ENCODE measurements around the gene CT45A3. TPM values are rescaled to one million over a fixed set of nuclear protein-coding genes. Genes with fewer than 3 reads are reported as not detected.
"Not testable (repeated sequence)": the region's sequence is repeated elsewhere in the genome, so short reads cannot be mapped to it uniquely, and the experiment has no call there.

Gene CT45A3
- total and polyA plus RNA-seq, 2 experiments from 2014 or later = not detected

DNA sequence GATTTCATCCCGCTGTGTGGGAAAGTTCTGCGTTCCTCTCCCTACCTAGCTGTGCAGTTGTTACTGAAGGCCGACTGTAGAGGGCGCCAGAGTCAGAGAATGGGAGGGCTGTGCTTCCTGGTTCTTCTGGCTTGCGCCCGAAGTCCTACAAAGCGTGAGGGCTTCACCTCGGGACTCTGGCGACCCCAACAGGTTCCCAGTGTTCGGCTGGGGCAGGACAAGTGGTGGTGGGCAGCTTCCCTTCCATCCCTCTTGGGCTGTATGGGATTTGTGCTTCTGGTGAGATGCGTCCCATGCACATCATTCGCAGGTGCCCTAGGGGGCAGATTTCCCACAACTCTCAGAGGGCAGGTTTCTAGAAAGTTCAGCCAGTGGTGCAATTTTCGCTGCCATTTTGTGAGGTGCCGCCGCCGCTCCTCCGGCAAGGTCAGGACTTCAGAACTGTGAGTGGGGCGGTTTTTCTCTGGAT lies 27.3 kb downstream of the CT45A3 start:
- H4K20me1 ChIP-seq (ENCODE audit: insufficient read depth) = no peaks in the 10 kb centered on the region
- H3F3A ChIP-seq (ENCODE audit: insufficient read depth) = no peaks in the 10 kb centered on the region
- no peak overlapping the region for H3K4me3 ChIP-seq
- no peaks in the 10 kb centered on the region for H3K9me2 ChIP-seq (ENCODE audit: insufficient read depth)
- no peak overlapping the region for H3K27ac ChIP-seq
- H3K4me1 ChIP-seq (ENCODE audit: insufficient read depth) = no peaks in the 10 kb centered on the region
- in situ Hi-C loops (cut with MboI) = no loop called here
- no peaks in the 10 kb centered on the region for H3K9me3 ChIP-seq (ENCODE audit: low read depth)
- no peak overlapping the region for H3K9ac ChIP-seq
- no peak for TF ChIP-seq EZH2 (IDR thresholded peaks at IDR 0.05; ENCODE audit: insufficient read depth, poor library complexity, severe bottlenecking)
- TF ChIP-seq EZH2phosphoT487 (IDR thresholded peaks at IDR 0.05; ENCODE audit: insufficient read depth, low read depth) = no peak
- no peak overlapping the region for H3K4me2 ChIP-seq (ENCODE audit: unreplicated experiment)
- no peaks in the 10 kb centered on the region for H3K79me2 ChIP-seq (ENCODE audit: insufficient read depth)
- no peak overlapping the region for H2AFZ ChIP-seq
- no peaks in the 10 kb centered on the region for H3K36me3 ChIP-seq (ENCODE audit: low read depth)
- 49 to 50% methylated on average over 15 to 16 of the region's 18 CpGs for WGBS, 2 experiments (ENCODE audit: low coverage in 1 of 2, low lambda C conversion rate in 2 of 2, missing lambda C conversion rate in 2 of 2)
- DNase-seq = peak; percentile 12
- H3K27me3 ChIP-seq (replicated peaks; ENCODE audit: insufficient read depth) = no peaks in the 10 kb centered on the region

DNA sequence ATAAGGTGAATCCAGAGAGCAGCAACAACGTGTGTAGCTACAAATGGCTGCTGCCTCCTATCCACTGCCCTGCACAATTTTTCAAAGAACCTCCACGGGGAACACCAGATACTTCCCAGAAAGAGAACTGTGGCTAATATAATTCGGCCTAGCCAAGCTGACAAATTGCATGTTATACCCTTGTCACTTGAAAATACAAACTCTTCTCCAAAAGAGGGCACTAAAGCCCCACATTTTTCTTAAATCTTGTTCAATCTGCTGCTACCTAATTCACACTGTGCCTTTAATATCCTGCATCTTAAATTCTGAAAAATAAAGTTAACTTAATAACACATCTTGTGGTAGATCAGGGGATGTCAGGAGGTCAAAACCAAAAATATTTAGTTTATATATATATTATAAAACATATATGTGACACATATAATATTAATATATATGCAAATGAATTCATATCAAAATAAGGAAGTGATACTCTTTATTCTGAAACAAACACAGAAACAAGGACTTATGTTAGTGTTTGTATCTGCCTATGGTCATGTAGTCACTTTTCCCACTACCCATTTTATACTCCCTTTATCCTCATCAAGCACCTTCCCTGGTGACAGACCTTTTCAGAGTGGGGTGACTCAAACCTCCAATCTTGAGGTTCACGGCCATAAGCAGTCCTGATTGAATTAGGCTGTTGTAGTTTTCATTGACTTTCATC lies 30.5 kb downstream of the CT45A3 start:
- Histone ChIP-seq H3K79me2 (ENCODE audit: insufficient read depth) (no peaks in the 10 kb centered on the region), H4K20me1 (ENCODE audit: insufficient read depth) (no peaks in the 10 kb centered on the region), H3F3A (ENCODE audit: insufficient read depth) (no peaks in the 10 kb centered on the region), H3K4me3 (no peak overlapping the region), H3K36me3 (ENCODE audit: low read depth) (no peaks in the 10 kb centered on the region), H3K4me1 (ENCODE audit: insufficient read depth) (no peaks in the 10 kb centered on the region), H3K27ac (no peak overlapping the region), H3K9me3 (ENCODE audit: low read depth) (no peaks in the 10 kb centered on the region), H3K4me2 (ENCODE audit: unreplicated experiment) (no peak overlapping the region), H3K27me3 (replicated peaks; ENCODE audit: insufficient read depth) (no peaks in the 10 kb centered on the region), H3K9ac (no peak overlapping the region), H2AFZ (no peak overlapping the region), H3K9me2 (ENCODE audit: insufficient read depth) (no peaks in the 10 kb centered on the region)
- in situ Hi-C loops (cut with MboI) = no loop called here
- DNase-seq = peak; percentile 3
- no peak for TF ChIP-seq EZH2 (IDR thresholded peaks at IDR 0.05; ENCODE audit: insufficient read depth, poor library complexity, severe bottlenecking)
- TF ChIP-seq EZH2phosphoT487 (IDR thresholded peaks at IDR 0.05; ENCODE audit: insufficient read depth, low read depth) = no peak
- WGBS, 2 experiments (ENCODE audit: low coverage in 1 of 2, low lambda C conversion rate in 2 of 2, missing lambda C conversion rate in 2 of 2) = 10 to 24% methylated on average over 4 of the region's 4 CpGs

DNA sequence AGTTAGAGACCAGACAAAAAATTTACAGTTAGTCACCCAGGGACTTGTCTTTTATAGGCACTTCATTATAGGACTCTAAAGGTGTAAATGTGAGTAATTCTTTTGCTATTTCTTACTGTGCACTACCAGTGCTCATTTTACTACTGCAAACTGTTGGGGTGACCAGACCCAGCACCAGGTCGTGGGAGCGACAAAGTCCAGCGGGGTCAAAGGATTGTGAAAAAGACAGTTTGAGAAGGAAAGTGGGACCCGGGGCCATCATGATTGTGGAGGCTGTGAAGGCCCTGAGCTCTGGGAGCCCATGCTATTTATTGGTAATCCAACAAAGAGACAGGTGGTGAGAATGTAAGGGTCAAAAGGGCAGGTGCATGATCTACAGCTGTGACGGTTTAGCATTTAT lies 33.3 kb downstream of the CT45A3 start:
- H3K4me2 ChIP-seq (ENCODE audit: unreplicated experiment); H2AFZ ChIP-seq; H4K20me1 ChIP-seq (ENCODE audit: insufficient read depth); H3K27me3 ChIP-seq (replicated peaks; ENCODE audit: insufficient read depth); H3F3A ChIP-seq (ENCODE audit: insufficient read depth); in situ Hi-C loops (cut with MboI); H3K9me3 ChIP-seq (ENCODE audit: low read depth); H3K9ac ChIP-seq; H3K4me3 ChIP-seq; H3K9me2 ChIP-seq (ENCODE audit: insufficient read depth); DNase-seq; H3K36me3 ChIP-seq (ENCODE audit: low read depth); H3K79me2 ChIP-seq (ENCODE audit: insufficient read depth); H3K27ac ChIP-seq; H3K4me1 ChIP-seq (ENCODE audit: insufficient read depth): not testable (repeated sequence)
- 45 to 54% methylated on average over 4 to 5 of the region's 5 CpGs for WGBS, 2 experiments (ENCODE audit: low coverage in 1 of 2, low lambda C conversion rate in 2 of 2, missing lambda C conversion rate in 2 of 2)

DNA sequence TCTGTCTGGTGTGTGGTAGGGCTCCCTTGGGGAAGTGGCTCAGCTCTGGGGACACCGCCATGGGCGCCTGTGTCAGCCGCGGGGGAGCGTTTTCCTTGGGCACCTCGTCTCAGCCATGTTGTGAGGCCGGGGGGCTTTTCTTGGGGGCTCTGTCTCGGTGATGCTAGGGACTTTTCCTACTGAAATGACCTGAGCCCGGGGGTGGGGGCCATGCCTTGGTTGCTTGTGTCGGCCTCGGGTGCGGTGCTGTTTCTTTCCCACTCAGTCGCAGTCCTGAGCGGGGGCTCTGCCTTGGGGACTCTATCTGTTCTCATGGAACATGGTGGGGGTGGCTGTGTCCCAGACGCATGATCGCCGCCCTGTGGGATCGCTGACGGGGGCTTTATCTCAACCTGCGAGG lies 54.2 kb downstream of the CT45A3 start:
- H3K36me3 ChIP-seq (ENCODE audit: low read depth) = no peaks in the 10 kb centered on the region
- no peak overlapping the region for H3K27ac ChIP-seq
- no peaks in the 10 kb centered on the region for H4K20me1 ChIP-seq (ENCODE audit: insufficient read depth)
- H3K4me3 ChIP-seq = no peak overlapping the region
- TF ChIP-seq EZH2 (IDR thresholded peaks at IDR 0.05; ENCODE audit: insufficient read depth, poor library complexity, severe bottlenecking) (no peak), EZH2phosphoT487 (IDR thresholded peaks at IDR 0.05; ENCODE audit: insufficient read depth, low read depth) (no peak)
- H3K79me2 ChIP-seq (ENCODE audit: insufficient read depth) = no peaks in the 10 kb centered on the region
- WGBS, 2 experiments (ENCODE audit: low coverage in 1 of 2, low lambda C conversion rate in 2 of 2, missing lambda C conversion rate in 2 of 2) = 63 to 91% methylated on average over 4 to 12 of the region's 20 CpGs
- H3K4me2 ChIP-seq (ENCODE audit: unreplicated experiment) = no peak overlapping the region
- in situ Hi-C loops (cut with MboI) = no loop called here
- H3K9ac ChIP-seq = no peak overlapping the region
- H3K4me1 ChIP-seq (ENCODE audit: insufficient read depth) = no peaks in the 10 kb centered on the region
- H2AFZ ChIP-seq = no peak overlapping the region
- no peak for DNase-seq
- no peaks in the 10 kb centered on the region for H3K9me3 ChIP-seq (ENCODE audit: low read depth)
- H3K27me3 ChIP-seq (replicated peaks; ENCODE audit: insufficient read depth) = no peaks in the 10 kb centered on the region
- H3K9me2 ChIP-seq (ENCODE audit: insufficient read depth) = no peaks in the 10 kb centered on the region
- H3F3A ChIP-seq (ENCODE audit: insufficient read depth) = no peaks in the 10 kb centered on the region

DNA sequence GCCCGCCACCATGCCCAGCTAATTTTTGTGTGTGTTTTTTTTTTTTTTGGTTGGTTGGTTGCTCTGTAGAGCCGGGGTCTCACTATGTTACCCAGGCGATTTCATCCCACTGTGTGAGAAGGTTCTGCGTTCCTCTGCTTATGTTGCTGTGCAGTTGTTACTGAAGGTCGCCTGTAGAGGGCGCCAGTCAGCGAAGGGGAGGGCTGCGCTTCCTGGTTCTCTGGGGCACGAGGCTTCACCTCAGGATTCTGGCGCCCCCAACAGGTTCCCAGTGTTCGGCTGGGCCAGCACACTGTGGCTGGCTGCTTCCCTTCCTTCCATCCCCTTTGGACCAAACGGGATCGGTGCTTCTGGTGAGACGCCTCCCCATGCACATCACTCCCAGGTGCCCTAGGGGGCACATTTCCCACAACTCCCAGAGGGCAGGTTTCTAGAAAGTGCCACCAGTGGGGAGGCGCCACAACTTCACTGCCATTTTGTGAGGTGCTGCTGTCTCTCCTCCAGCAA lies 54.8 kb downstream of the CT45A3 start, which contains the start of gene CT45A1:
Gene CT45A1 (plus strand): TSS at position 457 of the 507 bp plus-strand sequence. CDS start 5,302 bp downstream, outside the sequence.
- not testable (repeated sequence) for H3K27ac ChIP-seq

More for the DNA sequence above, 54.8 kb downstream of the CT45A3 start, which contains the start of gene CT45A1:
- H3K36me3 ChIP-seq (ENCODE audit: low read depth); H3K9me3 ChIP-seq (ENCODE audit: low read depth); H2AFZ ChIP-seq; H4K20me1 ChIP-seq (ENCODE audit: insufficient read depth); H3K27me3 ChIP-seq (replicated peaks; ENCODE audit: insufficient read depth); H3K4me2 ChIP-seq (ENCODE audit: unreplicated experiment); H3K79me2 ChIP-seq (ENCODE audit: insufficient read depth); H3K9me2 ChIP-seq (ENCODE audit: insufficient read depth); H3K4me1 ChIP-seq (ENCODE audit: insufficient read depth); in situ Hi-C loops (cut with MboI); H3K4me3 ChIP-seq; DNase-seq; H3K9ac ChIP-seq; H3F3A ChIP-seq (ENCODE audit: insufficient read depth): not testable (repeated sequence)
- 38 to 50% methylated on average over 3 to 5 of the region's 15 CpGs for WGBS, 2 experiments (ENCODE audit: low coverage in 1 of 2, low lambda C conversion rate in 2 of 2, missing lambda C conversion rate in 2 of 2)

Small RNAs within 50 kb of the gene (small RNA-seq; reads per million reads assigned to genes)
- not detected for gene AC240442.1 (ENCODE audit: low read depth, low replicate concordance)

Other genes with a start within 250 kb of the CT45A3 start
- 1.9 and 4.4 TPM in 2 replicates for gene INTS6L, start 247.5 kb downstream of the CT45A3 start, total RNA-seq (2014; rRNA removed; shearing (Covaris generic))
- gene INTS6L, start 247.5 kb downstream of the CT45A3 start, polyA plus RNA-seq (2016; fragmentation: Nextera tagmentation; extraction: Ambion mirVana) = 1.1 and 1.2 TPM in 2 replicates
- not detected in 2 replicates for gene CT45A1, start 54.6 kb downstream of the CT45A3 start, total RNA-seq (2014; rRNA removed; shearing (Covaris generic))
- not detected in 2 replicates for gene CT45A1, start 54.6 kb downstream of the CT45A3 start, polyA plus RNA-seq (2016; fragmentation: Nextera tagmentation; extraction: Ambion mirVana)
- gene CT45A5, start 17.3 kb upstream of the CT45A3 start, total RNA-seq (2014; rRNA removed; shearing (Covaris generic)) = not detected in 2 replicates
- gene CT45A5, start 17.3 kb upstream of the CT45A3 start, polyA plus RNA-seq (2016; fragmentation: Nextera tagmentation; extraction: Ambion mirVana) = not detected in 2 replicates
- gene CT45A6, start 34.6 kb upstream of the CT45A3 start, total RNA-seq (2014; rRNA removed; shearing (Covaris generic)) = not detected in 2 replicates
- gene CT45A6, start 34.6 kb upstream of the CT45A3 start, polyA plus RNA-seq (2016; fragmentation: Nextera tagmentation; extraction: Ambion mirVana) = not detected in 2 replicates
- not detected in 2 replicates for gene CT45A2, start 51.8 kb upstream of the CT45A3 start, total RNA-seq (2014; rRNA removed; shearing (Covaris generic))
- gene CT45A2, start 51.8 kb upstream of the CT45A3 start, polyA plus RNA-seq (2016; fragmentation: Nextera tagmentation; extraction: Ambion mirVana) = not detected in 2 replicates
- not detected in 2 replicates for gene CT45A7, start 69.1 kb upstream of the CT45A3 start, total RNA-seq (2014; rRNA removed; shearing (Covaris generic))
- not detected in 2 replicates for gene CT45A7, start 69.1 kb upstream of the CT45A3 start, polyA plus RNA-seq (2016; fragmentation: Nextera tagmentation; extraction: Ambion mirVana)
- gene CT45A8, start 86.3 kb upstream of the CT45A3 start, total RNA-seq (2014; rRNA removed; shearing (Covaris generic)) = not detected in 2 replicates
- gene CT45A8, start 86.3 kb upstream of the CT45A3 start, polyA plus RNA-seq (2016; fragmentation: Nextera tagmentation; extraction: Ambion mirVana) = not detected in 2 replicates
- not detected in 2 replicates for gene CT45A9, start 103.6 kb upstream of the CT45A3 start, total RNA-seq (2014; rRNA removed; shearing (Covaris generic))
- gene CT45A9, start 103.6 kb upstream of the CT45A3 start, polyA plus RNA-seq (2016; fragmentation: Nextera tagmentation; extraction: Ambion mirVana) = not detected in 2 replicates
- not detected in 2 replicates for gene CT45A10, start 125.3 kb upstream of the CT45A3 start, total RNA-seq (2014; rRNA removed; shearing (Covaris generic))
- not detected in 2 replicates for gene CT45A10, start 125.3 kb upstream of the CT45A3 start, polyA plus RNA-seq (2016; fragmentation: Nextera tagmentation; extraction: Ambion mirVana)
- gene SAGE1, start 125.5 kb upstream of the CT45A3 start, total RNA-seq (2014; rRNA removed; shearing (Covaris generic)) = not detected in 2 replicates
- not detected in 2 replicates for gene SAGE1, start 125.5 kb upstream of the CT45A3 start, polyA plus RNA-seq (2016; fragmentation: Nextera tagmentation; extraction: Ambion mirVana)
- gene MMGT1, start 205.8 kb upstream of the CT45A3 start, total RNA-seq (2014; rRNA removed; shearing (Covaris generic)) = 28.6 and 30.6 TPM in 2 replicates
- gene MMGT1, start 205.8 kb upstream of the CT45A3 start, polyA plus RNA-seq (2016; fragmentation: Nextera tagmentation; extraction: Ambion mirVana) = 24.7 and 26.3 TPM in 2 replicates
- 24.5 and 27.0 TPM in 2 replicates for gene SLC9A6, start 217.2 kb upstream of the CT45A3 start, total RNA-seq (2014; rRNA removed; shearing (Covaris generic))
- 11.4 and 13.1 TPM in 2 replicates for gene SLC9A6, start 217.2 kb upstream of the CT45A3 start, polyA plus RNA-seq (2016; fragmentation: Nextera tagmentation; extraction: Ambion mirVana)